NT2/D1 (cell line): ENCODE measurements around the gene MANEAL.

Experiments used
- SUZ12 ChIP-seq: IDR thresholded peaks from 2 replicates; pipeline ENCODE4 v1.6.1; 2011; ENCODE audit not compliant: insufficient read length, insufficient read depth; ENCODE audit errors: extremely low read depth
- ZNF274 ChIP-seq: IDR thresholded peaks from 2 replicates; pipeline ENCODE4 v1.6.1; 2011; ENCODE audit warnings: mild to moderate bottlenecking, low read depth, low read length

DNA sequence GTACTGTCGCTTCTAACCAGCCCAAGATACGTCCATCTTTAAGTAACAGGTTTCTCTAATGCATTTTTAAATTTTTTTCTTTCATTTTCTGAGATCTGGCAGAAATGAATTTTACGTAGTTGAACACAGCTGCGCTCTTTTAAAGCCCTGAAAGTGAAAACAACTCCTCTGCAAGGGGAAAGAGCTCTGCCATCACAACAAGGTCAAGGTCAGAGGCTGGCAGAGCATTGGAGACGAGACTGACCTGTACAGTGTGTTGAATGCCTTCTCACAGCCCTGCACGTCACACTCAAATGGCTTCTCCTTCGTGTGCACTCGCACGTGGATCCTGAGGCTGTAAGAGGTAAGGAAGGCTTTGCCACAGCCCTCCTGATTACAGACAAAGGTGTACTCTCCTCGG lies 46.0 kb downstream of the MANEAL start:
- TF ChIP-seq ZNF274: no peak
- TF ChIP-seq SUZ12: no peak
